SK-N-MC (cell line): Measurements from ENCODE around the gene RGP1.

Experiments
- EZH2 ChIP-seq: fragments of 200-600 bp; sonication (generic); IDR thresholded peaks from one replicate; pipeline ENCODE4 v1.6.1; 2017; ENCODE audit warnings: antibody characterized with exemption
- FOXP2 ChIP-seq: optimal IDR thresholded peaks from 2 replicates; pipeline ENCODE3; 2011; ENCODE audit warnings: mild to moderate bottlenecking, moderate library complexity; ENCODE audit not compliant: insufficient read depth; ENCODE audit errors: extremely low read length, control extremely low read depth
- POLR2AphosphoS5 ChIP-seq: IDR thresholded peaks from 2 replicates; pipeline ENCODE4 v1.6.1; 2012; ENCODE audit warnings: mild to moderate bottlenecking, low read depth, low read length, borderline replicate concordance

GRCh38 chr9:35760651-35761050 is 11.6 kb downstream of the RGP1 start:
- TF ChIP-seq POLR2AphosphoS5 (no peak), EZH2 (no peak), FOXP2 (no peak)
